Germinal center (tissue), 1 donor: ENCODE data around the gene MTFR2.
"Not testable (repeated sequence)": the region's sequence is repeated elsewhere in the genome, so short reads cannot be mapped to it uniquely, and the experiment has no call there.

ENCODE experiments used
- DNase-seq: peaks from one replicate; pipeline ENCODE4 v3.0.0; 2012; ENCODE audit warnings: mixed read lengths, low spot score

The MTFR2 gene

GRCh38 chr6:136232701-136233100 lies 17.4 kb downstream of the MTFR2 start:
- no peak for DNase-seq

GRCh38 chr6:136230219-136230853 lies 19.8 kb downstream of the MTFR2 start:
- no peak for DNase-seq

DNA sequence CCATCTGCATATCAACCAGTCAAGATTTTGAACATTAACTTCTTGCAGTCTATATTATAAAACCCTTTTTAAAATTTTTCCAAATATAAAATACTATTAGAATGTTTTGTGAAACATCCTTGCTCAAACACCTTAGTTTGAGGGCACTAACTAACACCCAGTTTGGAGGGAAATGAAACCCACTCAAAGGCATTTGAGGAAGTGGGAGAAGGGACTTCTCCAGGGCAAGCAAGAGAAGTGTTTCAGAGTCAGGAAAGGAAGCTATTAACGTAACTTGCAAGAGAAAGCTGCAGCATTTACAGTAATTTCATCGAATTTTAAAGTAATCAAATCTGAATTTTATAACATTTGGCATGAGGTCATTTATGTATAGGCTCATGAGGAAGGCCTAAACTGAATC lies 21.3 kb downstream of the MTFR2 start:
- peak; percentile 26 for DNase-seq

DNA sequence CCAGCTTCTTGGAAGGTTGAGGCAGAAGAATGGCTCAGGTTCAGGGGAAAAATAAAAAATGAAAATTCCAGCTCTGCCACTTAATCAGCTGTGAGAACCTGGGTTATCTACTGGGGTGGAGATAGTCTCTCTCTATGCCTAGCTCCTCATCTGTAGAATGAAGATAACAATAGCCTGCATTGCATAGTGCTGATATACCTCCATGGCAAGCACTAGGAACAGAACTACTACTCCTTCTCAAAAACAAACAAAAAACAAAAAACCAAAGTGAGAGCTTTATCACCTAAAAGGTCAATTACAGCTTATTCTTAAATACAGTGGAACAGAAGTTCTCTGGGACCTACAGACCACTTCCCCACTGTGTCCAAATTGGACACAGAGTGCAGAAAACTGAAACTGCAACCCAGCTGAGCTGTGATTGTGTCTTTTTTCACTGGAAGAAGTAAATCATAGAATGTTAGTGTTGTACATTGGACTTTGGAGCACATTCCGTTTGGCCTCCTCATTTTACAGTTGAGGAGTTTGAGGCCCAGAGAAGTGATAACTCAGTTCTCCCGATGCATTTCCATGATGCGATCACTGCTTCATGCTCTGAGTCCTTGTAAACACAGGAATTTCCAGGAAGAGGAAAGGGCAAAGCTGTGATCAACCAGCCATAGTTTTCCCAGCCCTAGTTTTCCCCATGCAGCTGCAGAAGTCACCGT lies 23.3 kb downstream of the MTFR2 start:
- no peak for DNase-seq

- peak; percentile 69 for DNase-seq
These were observed 24.0 kb downstream of the MTFR2 start for GRCh38 chr6:136226027-136226673.

DNA sequence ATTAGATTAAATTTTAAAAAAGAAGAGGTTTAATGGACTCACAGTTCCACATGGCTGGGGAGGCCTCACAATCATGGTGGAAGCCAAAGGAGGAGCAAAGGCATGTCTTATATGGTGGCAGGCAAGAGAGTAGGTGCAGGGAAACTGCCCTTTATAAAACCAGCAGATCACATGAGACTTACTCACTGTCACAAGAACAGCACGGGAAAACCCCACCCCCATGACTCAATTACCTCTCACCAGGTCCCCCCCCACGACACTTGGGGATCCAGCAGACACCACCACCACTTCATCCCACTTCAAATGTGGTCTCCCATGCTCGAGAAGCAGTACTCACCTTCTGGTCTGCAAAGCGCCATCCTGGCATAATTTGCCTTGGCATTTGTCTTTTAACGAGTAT lies 24.6 kb downstream of the MTFR2 start:
- no peak for DNase-seq

- not testable (repeated sequence) for DNase-seq
These were observed 25.1 kb downstream of the MTFR2 start for GRCh38 chr6:136224974-136225373.

DNA sequence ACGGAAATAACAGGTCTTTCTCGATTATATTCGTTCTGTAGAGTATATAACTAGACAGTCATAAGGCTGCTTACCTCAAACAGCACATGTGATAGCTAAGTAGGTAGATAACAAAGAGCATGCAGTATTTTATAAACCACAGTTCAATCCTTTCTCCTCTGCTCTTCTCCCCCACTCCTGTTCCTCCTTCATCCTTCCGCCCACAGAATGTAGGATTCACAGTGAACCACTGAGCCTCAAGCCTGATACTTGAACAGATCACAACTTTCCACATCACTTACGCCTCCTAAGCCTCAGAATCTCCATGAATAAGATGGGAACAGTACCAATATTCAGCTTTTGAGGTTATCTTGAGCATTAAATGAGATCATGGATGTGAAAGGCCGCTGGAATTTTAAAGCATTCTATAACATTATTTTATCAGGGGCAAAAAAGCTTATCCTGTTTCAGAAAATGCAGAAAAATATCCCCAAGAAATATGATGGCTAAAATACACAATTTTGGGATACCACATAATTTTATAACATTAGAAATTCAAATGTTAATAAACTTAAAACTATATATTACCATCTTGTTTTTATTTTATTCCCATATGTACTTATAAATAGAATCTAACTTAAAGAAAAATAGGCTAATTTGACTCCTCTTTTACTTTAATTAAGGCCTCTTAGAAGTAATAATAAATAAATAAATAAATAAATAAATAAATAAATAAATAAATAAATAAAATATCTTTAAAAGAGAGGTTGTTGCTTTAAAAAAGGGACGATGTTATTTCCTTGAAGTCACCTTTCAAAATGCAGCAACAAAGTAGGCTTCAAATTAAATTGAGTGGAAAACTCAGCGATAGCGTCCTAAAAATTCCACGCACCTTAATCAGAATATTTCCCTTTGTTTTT lies 33.4 kb downstream of the MTFR2 start:
- no peak for DNase-seq

- no peak for DNase-seq
These were observed 36.3 kb downstream of the MTFR2 start for GRCh38 chr6:136213853-136214252.

- DNase-seq: no peak
These were observed 37.0 kb downstream of the MTFR2 start for GRCh38 chr6:136213012-136213539.

GRCh38 chr6:136212608-136213007 lies 37.5 kb downstream of the MTFR2 start:
- no peak for DNase-seq

- DNase-seq: no peak
These were observed 39.5 kb downstream of the MTFR2 start for GRCh38 chr6:136210398-136211165.

DNA sequence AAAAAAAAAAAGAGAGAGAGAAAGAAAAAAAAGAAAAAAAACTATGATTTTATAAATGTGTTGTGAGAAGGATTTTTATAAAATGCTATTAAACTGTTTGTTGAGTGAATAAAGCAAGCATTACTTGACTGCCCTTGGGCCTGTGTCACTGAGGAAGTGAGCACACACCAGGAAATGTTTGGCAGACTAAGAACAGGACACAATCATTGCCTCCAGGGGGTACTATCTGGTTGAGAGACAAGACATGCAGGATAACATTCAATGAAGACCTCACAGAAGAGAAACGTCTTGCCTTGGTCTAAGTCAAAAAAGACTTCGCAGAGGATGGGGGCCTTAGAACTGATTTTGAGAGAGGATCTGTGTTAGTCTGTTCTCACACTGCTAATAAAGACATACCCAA lies 40.6 kb downstream of the MTFR2 start:
- no peak for DNase-seq

DNA sequence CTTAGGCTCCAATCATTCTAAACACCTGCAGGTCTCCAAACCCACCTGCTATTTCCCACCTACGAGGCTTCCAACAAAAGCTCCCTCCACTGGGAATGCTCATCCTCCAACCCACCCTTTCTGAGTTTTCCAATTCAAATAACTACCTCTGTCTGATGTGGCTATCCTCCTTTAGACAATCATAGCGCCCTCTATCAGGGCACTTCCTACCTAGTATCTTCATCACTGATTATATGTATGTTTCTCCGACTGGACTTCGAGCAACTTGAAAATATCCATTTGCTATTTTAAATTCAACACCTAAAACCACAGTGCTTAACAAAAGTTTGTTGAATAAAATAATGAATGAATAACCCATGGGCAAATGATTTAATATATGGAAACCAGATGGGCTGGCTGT lies 41.3 kb downstream of the MTFR2 start:
- no peak for DNase-seq

DNA sequence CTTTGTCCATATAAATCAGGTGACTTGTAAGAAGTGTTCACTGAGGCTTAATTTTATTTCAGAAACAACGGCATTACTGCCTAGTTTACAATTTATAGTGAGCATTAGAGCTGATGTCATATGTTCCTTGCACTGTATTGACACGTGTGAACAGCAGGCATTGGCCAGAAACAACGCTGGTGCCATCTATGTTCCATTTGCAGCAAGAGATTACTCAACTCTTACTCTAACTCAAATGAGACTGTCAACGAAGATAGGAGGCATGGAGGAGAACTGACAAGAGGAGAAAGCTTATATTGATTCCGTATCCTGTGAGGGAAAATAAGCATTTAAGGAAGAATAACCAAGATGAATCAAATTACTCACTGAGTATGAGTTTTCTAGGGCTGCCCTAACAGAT lies 48.4 kb downstream of the MTFR2 start:
- DNase-seq: no peak

- no peak for DNase-seq
These were observed 57.2 kb downstream of the MTFR2 start for GRCh38 chr6:136192902-136193301.

- no peak for DNase-seq
These were observed 58.4 kb downstream of the MTFR2 start for GRCh38 chr6:136191606-136192312.

DNA sequence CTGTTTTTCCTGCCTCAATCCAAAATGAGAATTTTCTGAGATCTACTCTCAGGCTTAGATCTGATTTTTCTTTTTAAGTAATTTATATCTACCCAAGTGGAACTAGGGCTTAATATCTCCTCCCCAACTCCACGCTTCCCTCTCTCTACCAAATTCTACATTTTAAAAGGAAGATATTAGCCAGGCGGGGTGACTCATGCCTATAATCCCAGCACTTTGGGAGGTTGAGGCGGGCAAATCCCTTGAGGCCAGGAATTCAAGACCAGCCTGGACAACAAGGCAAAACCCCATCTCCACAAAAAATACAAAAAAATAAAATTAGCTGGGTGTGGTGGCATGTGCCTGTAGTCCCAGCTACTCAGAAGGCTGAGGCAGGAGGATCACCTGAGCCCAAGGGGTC lies 61.0 kb downstream of the MTFR2 start:
- DNase-seq: no peak

DNA sequence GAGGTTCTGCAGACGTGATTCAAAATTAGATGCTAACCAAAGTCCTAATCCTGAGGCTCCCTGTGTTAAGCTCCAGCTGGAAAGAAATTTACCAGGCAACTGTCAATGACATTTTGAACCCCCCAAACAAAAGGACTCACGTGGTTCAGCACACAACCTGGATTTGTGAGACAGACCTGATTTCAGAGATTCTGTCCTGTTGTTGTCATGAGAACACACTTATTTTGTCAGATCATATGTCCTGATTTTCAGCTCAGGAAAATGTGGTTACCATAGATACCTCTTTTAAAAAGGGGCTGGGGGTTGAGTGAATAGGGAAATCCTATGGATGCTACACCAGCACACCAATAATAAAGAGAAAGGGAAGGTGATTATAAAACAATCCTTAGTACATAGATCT lies 61.6 kb downstream of the MTFR2 start:
- no peak for DNase-seq

DNA sequence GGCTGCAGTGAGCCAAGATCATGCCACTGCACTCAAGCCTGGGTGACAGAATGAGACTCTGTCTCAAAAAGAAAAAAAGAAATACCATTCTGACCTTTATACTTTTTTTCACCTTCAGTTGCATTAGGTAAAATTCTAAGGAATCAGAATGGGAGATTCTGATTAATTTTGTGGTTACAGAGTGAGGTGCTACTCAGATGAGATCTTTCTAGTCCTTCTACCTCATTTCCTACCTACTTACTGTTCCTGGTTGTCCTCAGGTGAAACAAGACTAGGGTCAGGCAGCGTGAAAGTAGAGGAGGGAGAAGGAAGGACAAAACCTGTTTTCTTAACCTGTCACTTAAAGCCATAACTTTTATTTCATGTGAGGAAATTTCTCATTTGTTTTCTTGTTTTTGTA lies 63.7 kb downstream of the MTFR2 start:
- DNase-seq: no peak

DNA sequence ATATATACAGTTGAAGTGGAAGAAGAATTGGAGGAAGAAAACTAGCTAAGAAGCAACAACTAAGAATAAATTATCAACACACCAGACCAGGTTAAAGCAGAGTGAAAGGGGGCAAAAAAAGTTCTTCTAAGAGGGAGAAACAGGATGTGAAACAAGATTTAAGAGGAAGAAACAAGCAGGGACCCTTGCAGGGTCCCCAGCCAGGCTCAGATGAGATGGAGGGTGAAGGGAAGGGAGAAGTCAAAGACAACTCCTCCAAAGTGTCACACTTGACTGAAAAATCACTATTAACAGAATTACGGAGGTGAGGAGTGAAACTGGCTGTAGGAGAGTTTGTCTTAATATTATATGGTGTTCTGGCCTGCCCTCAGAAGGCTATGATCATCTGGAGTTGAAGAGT lies 65.4 kb downstream of the MTFR2 start:
- peak; percentile 5 for DNase-seq
